ENCODE results near the gene KCNQ1. TPM values are rescaled to one million over a fixed set of nuclear protein-coding genes. Genes with fewer than 3 reads are reported as not detected.

Gene KCNQ1
- total and polyA plus RNA-seq, 8 donors: 7.1 to 37.7 (median 9.9) TPM

DNA sequence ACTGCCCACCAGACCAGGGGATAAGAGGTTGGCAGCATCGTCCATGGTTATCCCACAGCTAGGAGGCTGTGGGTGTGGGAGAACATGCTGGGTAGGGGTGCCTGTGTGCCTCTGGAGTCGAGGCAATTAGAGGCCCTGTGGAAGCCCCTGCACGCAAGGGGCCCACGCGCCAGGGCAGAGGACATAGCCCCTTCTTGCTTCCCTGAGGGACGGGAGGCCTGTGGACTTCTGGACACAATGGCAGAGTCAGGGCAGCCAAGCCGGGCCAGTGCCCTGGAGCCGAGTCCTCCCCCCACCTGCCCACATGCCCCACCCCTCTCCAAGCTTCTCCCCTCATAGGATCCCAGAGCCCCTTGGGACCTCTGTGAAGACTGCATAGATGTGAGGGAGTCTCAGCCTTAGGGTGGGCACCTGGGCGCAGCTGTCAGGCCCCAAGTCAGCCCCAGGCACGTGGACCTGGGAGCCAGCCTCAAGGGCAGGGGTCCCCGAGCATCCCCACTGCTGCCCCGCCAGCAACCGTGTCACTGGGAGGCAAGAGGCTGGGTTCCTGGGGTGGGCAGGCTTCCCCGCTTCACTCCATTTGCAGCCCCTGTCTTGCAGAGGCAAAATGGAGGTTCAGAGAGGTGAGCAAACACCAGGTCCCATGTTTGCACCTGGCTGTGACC lies 388.4 kb downstream of the KCNQ1 start:
- DNase-seq (peak in 1 of 4 donors; percentile 45), ATAC-seq (no peak)
- H3K9me3 ChIP-seq: peaks cover 0 to 10% of the 10 kb centered on the region in 2 donors
- TF ChIP-seq, protein P1, sequence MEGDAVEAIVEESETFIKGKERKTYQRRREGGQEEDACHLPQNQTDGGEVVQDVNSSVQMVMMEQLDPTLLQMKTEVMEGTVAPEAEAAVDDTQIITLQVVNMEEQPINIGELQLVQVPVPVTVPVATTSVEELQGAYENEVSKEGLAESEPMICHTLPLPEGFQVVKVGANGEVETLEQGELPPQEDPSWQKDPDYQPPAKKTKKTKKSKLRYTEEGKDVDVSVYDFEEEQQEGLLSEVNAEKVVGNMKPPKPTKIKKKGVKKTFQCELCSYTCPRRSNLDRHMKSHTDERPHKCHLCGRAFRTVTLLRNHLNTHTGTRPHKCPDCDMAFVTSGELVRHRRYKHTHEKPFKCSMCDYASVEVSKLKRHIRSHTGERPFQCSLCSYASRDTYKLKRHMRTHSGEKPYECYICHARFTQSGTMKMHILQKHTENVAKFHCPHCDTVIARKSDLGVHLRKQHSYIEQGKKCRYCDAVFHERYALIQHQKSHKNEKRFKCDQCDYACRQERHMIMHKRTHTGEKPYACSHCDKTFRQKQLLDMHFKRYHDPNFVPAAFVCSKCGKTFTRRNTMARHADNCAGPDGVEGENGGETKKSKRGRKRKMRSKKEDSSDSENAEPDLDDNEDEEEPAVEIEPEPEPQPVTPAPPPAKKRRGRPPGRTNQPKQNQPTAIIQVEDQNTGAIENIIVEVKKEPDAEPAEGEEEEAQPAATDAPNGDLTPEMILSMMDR (IDR thresholded peaks at IDR 0.05): no peak
- H3K27ac ChIP-seq: no peak overlapping the region
- intact Hi-C loops (cut with DNase I): no loop called here
- no peaks in the 10 kb centered on the region for H3K36me3 ChIP-seq
- peaks cover 8 to 17% of the 10 kb centered on the region in 2 donors for H3K4me1 ChIP-seq
- H3K4me3 ChIP-seq: no peak overlapping the region
- H3K27me3 ChIP-seq: no peaks in the 10 kb centered on the region

DNA sequence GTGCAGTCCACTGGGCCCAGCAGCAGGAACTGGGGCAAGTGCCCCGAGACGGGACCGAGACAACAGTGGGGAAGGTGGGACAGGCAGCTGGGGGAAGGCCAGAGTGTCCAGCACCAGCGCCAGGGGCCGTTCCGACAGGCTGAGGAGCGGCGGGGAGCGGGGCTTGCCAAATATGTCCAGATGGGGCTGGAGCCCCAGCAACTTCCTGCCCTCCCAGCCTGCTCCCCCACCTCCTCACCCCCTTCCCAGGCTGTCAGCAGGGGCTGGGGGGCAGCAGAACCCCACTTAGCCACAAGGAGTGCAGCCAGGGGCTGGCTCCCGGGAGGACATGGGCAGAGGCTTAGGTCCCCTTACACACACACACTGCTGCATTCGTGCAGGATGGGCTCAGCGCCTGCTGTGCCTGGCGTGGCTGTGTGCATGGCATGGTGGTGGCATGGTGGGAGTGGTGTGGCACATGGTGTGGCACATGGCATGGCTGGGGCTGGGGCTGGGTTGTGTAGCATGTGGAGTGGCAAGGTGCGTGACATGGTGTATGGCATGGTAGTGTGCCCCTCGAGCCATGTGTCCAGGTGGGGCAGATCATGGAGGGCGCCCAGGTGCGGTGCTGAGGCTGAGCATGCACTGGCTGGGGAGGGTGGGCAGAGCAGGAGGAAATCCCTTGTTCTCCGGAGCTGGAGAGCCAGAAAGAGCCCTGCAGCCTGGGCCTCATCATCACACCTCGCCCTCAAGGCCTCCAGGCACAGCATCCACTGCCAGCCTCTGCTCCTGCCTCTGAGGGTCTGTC lies 389.1 kb downstream of the KCNQ1 start:
- H3K27me3 ChIP-seq: no peaks in the 10 kb centered on the region
- H3K9me3 ChIP-seq: peaks cover 0 to 7% of the 10 kb centered on the region in 2 donors
- H3K27ac ChIP-seq: no peak overlapping the region
- DNase-seq (peak in 1 of 4 donors; percentile 78), ATAC-seq (no peak)
- peaks cover 8 to 17% of the 10 kb centered on the region in 2 donors for H3K4me1 ChIP-seq
- no peak overlapping the region for H3K4me3 ChIP-seq
- H3K36me3 ChIP-seq: no peaks in the 10 kb centered on the region
- TF ChIP-seq, protein P1 (IDR thresholded peaks at IDR 0.05): no peak
- intact Hi-C loops (cut with DNase I): no loop called here

DNA sequence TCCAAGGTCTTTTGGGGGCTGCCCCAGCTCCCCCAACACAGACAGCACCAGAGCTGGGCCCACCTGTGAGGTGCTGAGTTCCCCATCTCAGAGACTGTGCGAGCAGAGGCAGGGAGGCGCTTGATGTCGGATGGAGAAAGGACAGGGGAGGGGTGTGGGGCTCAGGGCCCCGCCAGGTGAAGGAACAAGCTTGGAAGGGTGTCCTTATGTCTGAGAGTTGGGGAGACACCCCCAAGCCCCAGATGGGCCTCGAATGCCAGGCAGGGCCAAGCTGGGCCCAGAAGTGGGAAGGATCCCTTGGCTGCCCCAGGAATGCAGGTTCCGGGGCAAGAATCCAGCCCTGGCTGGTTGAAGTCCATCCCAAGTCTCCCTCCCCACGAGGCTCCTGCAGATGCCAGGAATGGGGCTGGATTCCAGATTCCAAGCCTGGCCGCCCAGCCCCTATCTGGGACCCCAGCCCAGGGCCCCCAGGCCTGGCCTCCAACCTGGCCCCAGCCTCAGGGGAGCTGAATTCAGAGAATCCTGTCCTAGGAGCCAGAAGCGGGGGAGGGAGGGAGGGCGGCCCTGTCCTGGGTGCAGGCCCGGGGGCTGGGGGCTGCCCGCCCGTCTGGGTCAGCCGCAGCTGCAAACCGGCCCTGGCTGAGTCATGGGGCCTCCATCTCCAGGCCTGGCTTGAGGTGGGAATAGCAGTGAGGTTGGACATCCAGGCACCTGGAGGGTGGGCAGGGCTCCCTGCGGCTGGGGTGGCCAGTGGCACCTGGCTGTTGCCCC lies 389.9 kb downstream of the KCNQ1 start:
- intact Hi-C loops (cut with DNase I): no loop called here
- no peak for ATAC-seq
- H3K4me1 ChIP-seq: peaks cover 8 to 17% of the 10 kb centered on the region in 2 donors
- no peak overlapping the region for H3K27ac ChIP-seq
- TF ChIP-seq, protein P1 (IDR thresholded peaks at IDR 0.05): no peak
- no peak overlapping the region for H3K4me3 ChIP-seq
- H3K27me3 ChIP-seq: no peaks in the 10 kb centered on the region
- peak in 1 of 4 donors; percentile 57 for DNase-seq
- no peaks in the 10 kb centered on the region for H3K36me3 ChIP-seq
- no peaks in the 10 kb centered on the region for H3K9me3 ChIP-seq

DNA sequence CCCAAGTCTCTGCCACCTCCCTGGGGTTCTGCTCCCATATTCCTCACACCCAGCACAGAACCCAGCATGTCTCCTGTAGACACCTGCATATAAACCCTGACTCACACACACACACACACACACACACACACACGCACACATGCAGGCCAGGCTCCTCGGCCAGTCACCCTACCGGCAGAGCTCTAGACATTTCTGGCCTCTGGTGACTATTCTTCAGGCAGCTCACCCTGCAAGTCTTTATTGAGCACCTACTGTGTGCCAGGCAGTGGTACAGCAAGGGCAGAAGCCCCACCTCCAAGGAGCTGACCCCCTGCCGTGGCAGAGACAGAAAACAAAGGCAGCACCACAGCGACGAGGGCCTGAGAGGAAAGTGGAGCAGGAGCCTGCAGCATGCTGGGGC lies 390.5 kb downstream of the KCNQ1 start:
- no peak for ATAC-seq
- Histone ChIP-seq H3K4me1 (peaks cover 8 to 17% of the 10 kb centered on the region in 2 donors), H3K4me3 (no peak overlapping the region), H3K36me3 (no peaks in the 10 kb centered on the region), H3K9me3 (no peaks in the 10 kb centered on the region), H3K27me3 (no peaks in the 10 kb centered on the region), H3K27ac (no peak overlapping the region)
- TF ChIP-seq, protein P1 (IDR thresholded peaks at IDR 0.05): no peak
- no peak for DNase-seq
- intact Hi-C loops (cut with DNase I): no loop called here

DNA sequence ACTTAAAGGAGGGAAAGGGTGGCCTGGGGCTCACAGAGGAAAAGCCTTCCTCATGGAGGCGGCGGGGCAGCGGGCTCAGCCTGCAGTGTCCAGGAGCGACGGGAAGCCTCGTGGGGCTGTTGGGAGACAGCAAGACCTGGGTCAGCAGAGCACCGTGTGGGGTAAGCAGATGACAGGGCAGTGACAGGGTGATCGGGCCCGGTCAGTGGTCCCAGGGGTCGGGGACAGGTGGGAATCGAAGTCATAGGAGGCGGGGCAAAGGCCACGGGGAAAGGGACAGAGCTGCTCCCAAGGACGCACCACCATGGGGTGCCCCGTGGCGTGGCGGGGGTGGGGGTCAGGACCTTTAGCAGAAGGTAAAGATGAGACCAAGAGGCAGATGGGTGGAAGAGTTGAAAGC lies 390.9 kb downstream of the KCNQ1 start:
- Histone ChIP-seq H3K9me3 (no peaks in the 10 kb centered on the region), H3K4me1 (peaks cover 8 to 17% of the 10 kb centered on the region in 2 donors), H3K27ac (no peak overlapping the region), H3K36me3 (no peaks in the 10 kb centered on the region), H3K4me3 (no peak overlapping the region), H3K27me3 (no peaks in the 10 kb centered on the region)
- ATAC-seq (no peak), DNase-seq (peak in 1 of 4 donors; percentile 73)
- intact Hi-C loops (cut with DNase I): no loop called here
- TF ChIP-seq, protein P1 (IDR thresholded peaks at IDR 0.05): no peak
